Effector memory CD4-positive, alpha-beta T cell (primary cell): ENCODE measurements around the gene SUCLG1.

Experiments used
- DNase-seq, 3 donors: peaks; one replicate each; pipeline ENCODE4 v3.0.0-alpha.2; 2020
- H3K27ac ChIP-seq: 2 replicates; pipeline ENCODE4 v1.7.0; 2013; ENCODE audit warnings: mild to moderate bottlenecking, low read length, moderate library complexity; ENCODE audit not compliant: insufficient read depth, poor library complexity, severe bottlenecking
- H3K27me3 ChIP-seq: replicated peaks from 2 replicates; pipeline ENCODE4 v1.7.0; 2013; ENCODE audit warnings: mild to moderate bottlenecking, low read length; ENCODE audit not compliant: insufficient read depth, control insufficient read depth, poor library complexity, severe bottlenecking
- H3K36me3 ChIP-seq: 2 replicates; pipeline ENCODE4 v1.7.0; 2013; ENCODE audit warnings: mild to moderate bottlenecking, low read length, moderate library complexity; ENCODE audit not compliant: control insufficient read depth, insufficient read depth
- H3K4me1 ChIP-seq: 2 replicates; pipeline ENCODE4 v1.7.0; 2013; ENCODE audit warnings: low read length, mild to moderate bottlenecking; ENCODE audit not compliant: control insufficient read depth, insufficient read depth, poor library complexity, severe bottlenecking
- H3K4me3 ChIP-seq: 2 replicates; pipeline ENCODE4 v1.7.0; 2013; ENCODE audit warnings: low read length, low read depth, mild to moderate bottlenecking; ENCODE audit not compliant: insufficient read depth, poor library complexity, severe bottlenecking
- H3K9me3 ChIP-seq: 2 replicates; pipeline ENCODE4 v1.7.0; 2013; ENCODE audit warnings: mild to moderate bottlenecking, low read length, moderate library complexity; ENCODE audit not compliant: control insufficient read depth

Gene SUCLG1

DNA sequence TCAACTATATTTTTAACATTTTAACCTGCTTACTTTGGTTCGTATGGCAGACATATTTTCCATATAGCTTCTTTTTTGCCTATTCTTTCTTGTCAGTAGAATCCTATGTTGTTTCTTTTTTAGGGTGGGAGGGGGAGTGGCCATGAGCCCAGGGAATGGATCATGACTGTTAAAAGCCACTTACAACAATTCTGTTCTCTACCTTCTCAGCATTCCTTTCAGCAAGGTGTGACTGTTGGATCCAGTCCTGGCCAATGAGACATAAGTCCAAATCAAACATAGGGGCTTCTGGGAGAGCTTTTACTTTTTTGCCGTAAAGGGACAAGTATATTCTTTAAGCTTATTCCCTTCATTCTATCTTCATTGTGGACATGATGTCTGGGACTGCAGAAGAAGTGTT is 32.2 kb upstream of the SUCLG1 start:
- no peak overlapping the region for H3K27ac ChIP-seq
- no peaks in the 10 kb centered on the region for H3K9me3 ChIP-seq
- H3K36me3 ChIP-seq, result no peaks in the 10 kb centered on the region
- no peak for DNase-seq
- no peaks in the 10 kb centered on the region for H3K27me3 ChIP-seq
- H3K4me3 ChIP-seq, result no peak overlapping the region
- no peaks in the 10 kb centered on the region for H3K4me1 ChIP-seq

DNA sequence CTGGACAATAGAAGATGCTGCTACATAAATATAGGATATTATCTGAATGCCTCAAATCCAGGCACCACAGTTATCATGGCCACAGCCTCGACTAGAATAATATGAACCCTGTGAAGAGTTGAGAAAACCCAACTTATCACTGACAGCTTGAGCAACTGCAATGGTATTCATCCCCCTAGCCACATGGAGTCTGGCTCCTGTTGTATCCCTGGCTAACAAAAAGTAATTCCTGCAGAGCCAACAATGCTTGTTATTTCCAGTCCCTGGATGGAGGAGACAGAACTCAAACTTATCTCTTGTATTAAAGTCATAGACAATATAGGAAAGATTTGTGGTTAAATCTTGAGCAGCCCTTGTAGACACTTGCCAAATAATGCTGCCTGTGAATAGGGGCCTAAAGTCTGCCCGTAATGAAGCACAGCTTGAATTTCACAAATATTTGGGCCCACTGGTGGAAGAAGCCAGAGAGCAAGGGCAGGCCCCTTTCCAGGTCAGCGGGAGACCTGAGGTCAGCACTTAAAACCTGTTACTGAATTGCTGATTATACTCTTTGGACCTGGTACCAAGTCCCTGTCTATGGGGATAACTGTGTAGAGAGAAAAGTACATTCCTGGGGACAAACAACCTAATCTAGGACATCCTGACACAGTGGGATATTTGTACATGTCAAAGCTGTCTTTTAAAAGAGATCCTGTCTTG is 28.4 kb upstream of the SUCLG1 start:
- Histone ChIP-seq H3K27ac (no peak overlapping the region), H3K27me3 (no peaks in the 10 kb centered on the region), H3K36me3 (no peaks in the 10 kb centered on the region), H3K9me3 (no peaks in the 10 kb centered on the region), H3K4me1 (no peaks in the 10 kb centered on the region), H3K4me3 (no peak overlapping the region)
- no peak for DNase-seq

DNA sequence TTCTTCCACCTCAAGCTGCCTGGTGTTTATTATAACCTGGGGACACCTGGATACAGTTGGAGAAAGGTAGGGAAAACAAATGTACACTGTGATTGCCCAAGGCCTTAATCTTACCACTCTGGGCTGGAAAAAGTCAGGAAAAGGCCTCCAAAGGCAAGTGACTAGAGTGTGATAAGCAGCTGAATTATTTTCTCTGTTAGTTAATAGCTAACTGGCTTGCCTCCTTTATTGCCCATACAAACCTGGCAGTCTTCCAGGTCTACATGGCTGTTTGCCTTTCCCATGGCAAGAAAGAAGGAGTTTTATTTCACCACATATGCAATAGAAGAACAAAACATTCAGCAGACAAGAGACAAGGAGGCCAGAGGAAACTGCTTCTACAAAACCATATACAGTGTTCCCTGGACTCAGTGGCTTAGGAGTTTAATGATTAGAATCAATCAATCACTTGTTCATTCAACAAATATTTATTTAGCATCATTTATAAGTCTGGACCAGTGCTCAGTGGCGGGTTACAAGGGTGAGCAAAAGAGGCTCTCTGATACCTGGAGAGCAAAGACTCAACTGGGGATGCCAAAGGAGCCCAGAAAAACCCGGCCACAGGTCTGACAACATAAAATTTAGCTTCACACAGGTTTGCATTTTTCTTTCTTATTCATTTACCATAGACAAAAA is 27.5 kb upstream of the SUCLG1 start:
- no peaks in the 10 kb centered on the region for H3K27me3 ChIP-seq
- H3K27ac ChIP-seq, result no peak overlapping the region
- no peaks in the 10 kb centered on the region for H3K9me3 ChIP-seq
- no peaks in the 10 kb centered on the region for H3K36me3 ChIP-seq
- peaks cover under 1% of the 10 kb centered on the region for H3K4me1 ChIP-seq
- no peak for DNase-seq
- no peak overlapping the region for H3K4me3 ChIP-seq

DNA sequence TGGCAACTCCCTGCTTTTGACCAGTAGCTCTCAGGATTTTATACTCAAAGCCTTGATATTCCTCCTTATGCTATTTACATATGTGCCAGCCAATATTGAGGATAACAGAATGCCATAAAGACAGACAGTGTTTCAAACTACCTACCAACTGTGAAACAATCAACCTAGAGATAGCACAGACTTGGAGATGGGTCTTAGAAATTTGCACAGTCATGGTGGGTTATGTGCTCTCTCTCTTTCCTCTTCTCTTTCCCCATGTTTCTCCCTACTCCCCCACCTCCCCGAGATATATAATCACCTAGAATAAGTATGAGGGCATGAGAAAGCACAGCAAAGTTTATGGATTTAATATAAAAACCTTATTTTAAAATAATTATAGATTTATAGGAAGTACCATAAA is 24.2 kb upstream of the SUCLG1 start:
- no peaks in the 10 kb centered on the region for H3K9me3 ChIP-seq
- H3K4me3 ChIP-seq, result no peak overlapping the region
- H3K27me3 ChIP-seq, result no peaks in the 10 kb centered on the region
- no peaks in the 10 kb centered on the region for H3K36me3 ChIP-seq
- peaks cover 3% of the 10 kb centered on the region for H3K4me1 ChIP-seq
- no peak for DNase-seq
- H3K27ac ChIP-seq, result no peak overlapping the region

DNA sequence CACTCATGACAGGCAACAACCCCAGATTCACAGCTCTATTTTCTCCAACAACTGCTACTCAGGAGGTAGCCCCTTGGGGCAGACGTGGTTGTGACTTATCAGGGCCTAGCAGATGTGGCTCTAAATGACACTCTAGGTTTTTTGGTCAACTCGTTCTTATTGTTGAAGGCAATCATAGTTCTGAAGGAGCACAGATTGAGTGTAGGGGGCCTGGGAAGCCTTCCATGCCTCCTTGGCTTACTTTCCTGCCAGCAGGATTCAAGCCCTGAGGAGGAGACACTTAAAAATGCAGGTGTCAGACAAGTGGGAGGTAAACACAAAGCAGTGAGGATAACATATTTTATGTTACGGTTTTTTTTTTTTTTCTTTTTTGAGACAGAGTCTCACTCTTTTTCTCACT is 23.5 kb upstream of the SUCLG1 start:
- no peak for DNase-seq
- Histone ChIP-seq H3K36me3 (no peaks in the 10 kb centered on the region), H3K27me3 (no peaks in the 10 kb centered on the region), H3K4me1 (peaks cover 3% of the 10 kb centered on the region), H3K4me3 (no peak overlapping the region), H3K9me3 (no peaks in the 10 kb centered on the region), H3K27ac (no peak overlapping the region)

DNA sequence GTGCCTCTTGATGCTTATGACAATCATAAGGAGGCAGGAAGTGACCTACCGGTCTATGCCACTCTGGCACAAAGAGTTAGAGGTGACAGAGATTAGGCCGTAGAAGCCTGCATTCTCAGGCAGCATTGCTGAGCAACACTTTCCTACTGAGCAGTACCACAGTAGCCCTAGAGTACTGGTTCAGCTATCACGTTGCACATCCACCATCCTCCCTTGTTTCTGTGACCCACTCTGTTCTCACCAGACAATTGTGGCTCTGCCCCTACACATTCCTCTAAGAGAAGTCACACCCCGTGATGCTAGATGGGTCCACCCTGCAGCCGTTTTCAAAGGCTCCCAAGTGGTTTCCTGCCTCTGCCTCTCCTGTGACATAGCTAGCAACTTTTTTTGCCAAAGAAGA is 22.6 kb upstream of the SUCLG1 start:
- H3K9me3 ChIP-seq, result no peaks in the 10 kb centered on the region
- H3K4me3 ChIP-seq, result no peak overlapping the region
- no peak for DNase-seq
- H3K36me3 ChIP-seq, result no peaks in the 10 kb centered on the region
- peaks cover 3% of the 10 kb centered on the region for H3K4me1 ChIP-seq
- no peaks in the 10 kb centered on the region for H3K27me3 ChIP-seq
- H3K27ac ChIP-seq, result no peak overlapping the region

DNA sequence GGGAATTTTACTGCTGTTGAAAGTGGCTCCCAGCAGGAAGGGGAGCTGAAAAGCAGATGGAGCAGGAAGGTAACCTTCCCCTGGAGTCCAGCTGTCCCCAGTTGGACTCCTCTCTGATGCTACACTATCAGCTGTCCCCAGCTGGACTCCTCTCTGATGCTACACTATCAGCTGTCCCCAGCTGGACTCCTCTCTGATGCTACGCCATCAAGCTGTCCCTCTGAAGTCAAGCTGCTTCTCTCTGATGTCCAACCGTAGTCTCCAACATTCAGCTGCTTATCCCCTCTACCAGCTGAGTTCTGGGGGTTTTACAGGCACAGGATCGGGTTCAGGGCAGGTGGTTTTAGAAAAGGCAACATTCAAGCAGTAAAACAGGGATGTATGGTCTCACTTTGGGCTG is 19.8 kb upstream of the SUCLG1 start:
- no peak overlapping the region for H3K4me3 ChIP-seq
- no peaks in the 10 kb centered on the region for H3K27me3 ChIP-seq
- no peaks in the 10 kb centered on the region for H3K9me3 ChIP-seq
- peaks cover 3% of the 10 kb centered on the region for H3K4me1 ChIP-seq
- no peaks in the 10 kb centered on the region for H3K36me3 ChIP-seq
- no peak for DNase-seq
- no peak overlapping the region for H3K27ac ChIP-seq

DNA sequence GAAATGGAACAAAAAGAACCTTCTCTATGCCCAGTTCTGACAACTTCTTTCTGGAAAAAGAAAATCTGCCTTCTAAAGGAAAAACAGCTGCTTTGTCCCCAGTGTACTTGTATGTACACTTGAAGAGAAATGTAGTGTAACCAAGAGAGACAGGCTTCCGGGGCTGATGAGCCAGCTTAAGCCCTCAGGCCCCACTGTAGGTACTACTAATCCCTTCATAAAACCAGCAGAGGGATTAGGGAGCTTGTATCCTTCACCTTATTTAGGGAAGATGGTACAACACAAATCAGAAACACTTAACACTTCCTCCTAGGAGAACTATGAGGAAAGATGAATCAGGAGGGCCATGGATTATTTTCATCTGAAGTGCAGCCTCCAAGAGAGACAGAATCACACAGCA is 18.8 kb upstream of the SUCLG1 start:
- Histone ChIP-seq H3K27me3 (no peaks in the 10 kb centered on the region), H3K36me3 (no peaks in the 10 kb centered on the region), H3K4me3 (no peak overlapping the region), H3K27ac (no peak overlapping the region), H3K9me3 (no peaks in the 10 kb centered on the region), H3K4me1 (peaks cover 3% of the 10 kb centered on the region)
- DNase-seq, result no peak

DNA sequence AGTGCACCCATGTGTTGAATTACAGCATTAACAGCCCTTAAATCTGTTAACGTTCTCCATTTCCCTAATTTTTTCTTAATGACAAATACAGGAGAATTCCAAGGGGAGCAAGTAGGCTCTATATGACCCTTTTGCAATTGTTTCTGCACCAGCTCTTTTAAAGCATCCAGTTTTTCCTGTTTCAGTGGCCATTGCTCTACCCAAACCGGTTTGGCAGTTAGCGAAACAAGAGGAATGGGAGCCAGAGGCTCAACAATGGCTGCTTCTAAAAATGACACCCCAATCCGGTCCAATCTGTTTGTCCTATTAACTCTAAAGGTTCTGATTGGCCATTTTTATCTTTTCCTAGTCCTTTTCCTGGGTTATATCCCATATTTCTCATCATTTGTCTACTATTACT is 15.1 kb upstream of the SUCLG1 start:
- no peaks in the 10 kb centered on the region for H3K4me1 ChIP-seq
- no peak overlapping the region for H3K27ac ChIP-seq
- H3K4me3 ChIP-seq, result no peak overlapping the region
- DNase-seq, result no peak
- no peaks in the 10 kb centered on the region for H3K36me3 ChIP-seq
- no peaks in the 10 kb centered on the region for H3K27me3 ChIP-seq
- H3K9me3 ChIP-seq, result no peaks in the 10 kb centered on the region

DNA sequence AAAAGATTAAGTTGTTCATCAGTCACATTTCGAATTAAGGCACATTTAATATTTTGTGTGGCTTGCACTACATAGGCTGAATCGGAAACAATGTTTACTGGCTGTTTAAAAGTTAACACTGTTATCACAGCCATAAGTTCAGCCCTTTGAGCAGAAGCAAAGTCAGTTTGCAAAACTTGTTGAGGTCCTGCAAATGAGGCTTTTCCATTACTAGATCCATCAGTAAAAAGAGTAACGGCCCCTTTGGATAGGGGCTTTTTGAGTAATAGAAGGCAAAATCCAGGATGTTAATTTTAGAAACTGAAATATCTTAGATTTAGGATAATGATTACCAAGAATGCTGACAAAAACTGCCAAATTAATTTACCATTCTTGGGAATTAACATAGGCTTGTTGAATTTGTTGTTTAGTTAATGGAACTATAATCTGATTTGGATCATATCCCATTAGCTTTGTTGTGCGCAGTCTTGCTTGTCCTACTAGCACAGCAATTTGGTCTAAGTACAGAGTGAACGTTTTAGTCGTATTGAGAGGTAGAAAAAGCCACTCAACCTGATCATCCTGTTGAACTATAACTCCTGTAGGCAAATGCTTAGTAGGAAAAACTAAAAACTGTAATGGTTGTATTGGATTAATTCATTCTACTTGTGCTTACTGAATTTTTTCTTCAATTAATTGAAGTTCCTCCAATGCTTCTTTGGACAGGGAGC is 13.9 kb upstream of the SUCLG1 start:
- H3K4me1 ChIP-seq, result no peaks in the 10 kb centered on the region
- H3K27ac ChIP-seq, result no peak overlapping the region
- no peak for DNase-seq
- no peak overlapping the region for H3K4me3 ChIP-seq
- no peaks in the 10 kb centered on the region for H3K9me3 ChIP-seq
- no peaks in the 10 kb centered on the region for H3K36me3 ChIP-seq
- no peaks in the 10 kb centered on the region for H3K27me3 ChIP-seq
